LNCaP clone FGC (cell line): ENCODE measurements around the gene NOX5.

ENCODE experiments used
- DNase-seq: peaks from one replicate; pipeline ENCODE4 v3.0.0-alpha.2; 2011; ENCODE audit warnings: low read depth
- H3K4me3 ChIP-seq: 2 replicates; pipeline ENCODE4 v1.5.1; 2011; ENCODE audit warnings: mild to moderate bottlenecking, low read depth, low read length, control low read depth
- CTCF ChIP-seq: IDR thresholded peaks from 2 replicates; pipeline ENCODE4 v1.5.1; 2012; ENCODE audit warnings: mild to moderate bottlenecking; ENCODE audit not compliant: control insufficient read depth, insufficient read depth; ENCODE audit errors: extremely low read depth

Gene NOX5

GRCh38 chr15:69036826-69037225 lies 22.3 kb downstream of the NOX5 start:
- no peak for DNase-seq
- TF ChIP-seq CTCF, result no peak
- H3K4me3 ChIP-seq, result no peak overlapping the region

GRCh38 chr15:69037482-69037881 lies 23.0 kb downstream of the NOX5 start:
- no peak for TF ChIP-seq CTCF
- DNase-seq, result no peak
- no peak overlapping the region for H3K4me3 ChIP-seq

- TF ChIP-seq CTCF, result no peak
- DNase-seq, result no peak
- no peak overlapping the region for H3K4me3 ChIP-seq
Measured at GRCh38 chr15:69037977-69038376, 23.5 kb downstream of the NOX5 start.

GRCh38 chr15:69038508-69038907 lies 24.0 kb downstream of the NOX5 start:
- DNase-seq, result no peak
- TF ChIP-seq CTCF, result no peak
- H3K4me3 ChIP-seq, result no peak overlapping the region

- no peak overlapping the region for H3K4me3 ChIP-seq
- DNase-seq, result no peak
- TF ChIP-seq CTCF, result no peak
Measured at GRCh38 chr15:69039516-69040225, 25.2 kb downstream of the NOX5 start.

- no peak for DNase-seq
- no peak overlapping the region for H3K4me3 ChIP-seq
- TF ChIP-seq CTCF, result no peak
Measured at GRCh38 chr15:69042531-69042930, 28.0 kb downstream of the NOX5 start.

GRCh38 chr15:69045802-69046201 lies 31.3 kb downstream of the NOX5 start:
- no peak for DNase-seq
- no peak for TF ChIP-seq CTCF
- no peak overlapping the region for H3K4me3 ChIP-seq
